ENCODE data around the gene SBK2.

The SBK2 gene

DNA sequence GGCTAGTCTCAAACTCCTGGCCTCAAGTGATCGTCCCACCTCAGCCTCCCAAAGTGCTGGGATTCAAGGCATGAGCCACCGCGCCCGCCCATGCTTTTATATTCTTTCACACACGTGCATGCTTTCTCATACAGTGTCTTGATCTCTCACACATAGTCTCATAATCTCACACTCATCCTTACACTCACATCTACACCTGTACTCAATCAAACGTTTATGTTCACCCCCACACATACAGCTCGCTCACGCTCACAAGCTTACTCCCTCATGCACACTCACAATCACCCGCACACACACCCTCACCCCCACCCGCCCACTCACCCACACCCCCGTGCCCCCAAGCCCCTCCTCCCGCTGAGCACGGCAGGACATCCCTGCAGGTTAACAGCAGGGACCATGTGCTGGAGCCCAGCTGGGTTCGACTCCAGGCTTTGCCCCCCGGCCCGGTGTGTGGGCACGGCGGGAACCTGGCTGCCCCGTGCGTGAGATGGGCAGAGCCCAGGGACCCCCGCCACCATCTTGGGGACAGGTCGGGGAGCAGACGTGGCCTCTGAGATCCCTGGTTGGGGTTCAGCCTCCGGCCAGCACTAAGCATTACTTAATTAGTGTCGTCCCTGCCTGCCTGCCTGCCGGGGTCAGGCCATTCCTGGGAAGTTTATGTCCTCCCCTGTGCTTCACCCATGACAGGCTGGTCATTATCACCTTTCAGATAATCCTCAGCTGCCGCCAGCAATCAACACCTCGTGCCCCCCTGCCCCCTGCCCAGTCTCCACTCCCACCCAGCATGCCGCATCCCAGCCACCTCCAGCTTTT is 11.4 kb downstream of the SBK2 start:
- Histone ChIP-seq H3K4me1 (ENCODE audit: control insufficient read depth in 2 of 2, insufficient read depth in 1 of 2, low read depth in 1 of 2, low read length in 2 of 2) (peaks cover 16 to 18% of the 10 kb centered on the region in 2 donors), H3K14ac (ENCODE audit: low read length) (no peak overlapping the region), H3K36me3 (replicated peaks in 1 of 2; ENCODE audit: control insufficient read depth in 2 of 2, insufficient read depth in 2 of 2, low read length in 2 of 2) (peaks cover 0 to 4% of the 10 kb centered on the region in 2 donors), H4K8ac (ENCODE audit: low read depth, low read length) (no peak overlapping the region), H3K18ac (ENCODE audit: low read length) (peak overlapping the region; percentile 92), H3K9me3 (replicated peaks in 1 of 2; ENCODE audit: control insufficient read depth in 2 of 2, insufficient read depth in 1 of 2, low read depth in 1 of 2, low read length in 2 of 2) (peaks cover 0 to 17% of the 10 kb centered on the region in 2 donors), H2BK5ac (ENCODE audit: low read length) (peak overlapping the region; percentile 78), H2BK12ac (ENCODE audit: low read length) (peak overlapping the region; percentile 86), H2BK120ac (ENCODE audit: low read depth, low read length) (no peak overlapping the region), H3K4ac (ENCODE audit: low read length) (no peak overlapping the region), H3K4me2 (ENCODE audit: insufficient read depth, low read length, poor library complexity, severe bottlenecking) (no peak overlapping the region), H2BK15ac (ENCODE audit: low read length) (peak overlapping the region; percentile 91), H2AFZ (ENCODE audit: low read length) (peak overlapping the region; percentile 51), H2AK5ac (ENCODE audit: low read depth, low read length) (peak overlapping the region; percentile 56), H3K27ac (replicated peaks; ENCODE audit: low read length) (no peak overlapping the region), H3K4me3 (ENCODE audit: low read length in 2 of 2) (no peak overlapping the region), H3K27me3 (ENCODE audit: control insufficient read depth in 3 of 3, insufficient read depth in 3 of 3, low read depth in 1 of 3, low read length in 3 of 3) (no peaks in the 10 kb centered on the region), H4K91ac (ENCODE audit: low read depth, low read length, poor library complexity) (no peak overlapping the region), H3K9ac (ENCODE audit: low read depth, low read length, poor library complexity) (peak overlapping the region; percentile 80), H3K79me1 (ENCODE audit: low read depth, low read length) (no peaks in the 10 kb centered on the region), H3K23ac (ENCODE audit: low read depth, low read length, poor library complexity) (peak overlapping the region; percentile 85)
- 100% methylated on average over 5 of the region's 29 CpGs; no CpG with 5 or more reads in 1 of the 2 donors for WGBS, 2 donors (ENCODE audit: extremely low coverage in 2 of 2, insufficient read length in 2 of 2, insufficient replicate concordance in 1 of 2)
- no peak for DNase-seq (ENCODE audit: low spot score)

DNA sequence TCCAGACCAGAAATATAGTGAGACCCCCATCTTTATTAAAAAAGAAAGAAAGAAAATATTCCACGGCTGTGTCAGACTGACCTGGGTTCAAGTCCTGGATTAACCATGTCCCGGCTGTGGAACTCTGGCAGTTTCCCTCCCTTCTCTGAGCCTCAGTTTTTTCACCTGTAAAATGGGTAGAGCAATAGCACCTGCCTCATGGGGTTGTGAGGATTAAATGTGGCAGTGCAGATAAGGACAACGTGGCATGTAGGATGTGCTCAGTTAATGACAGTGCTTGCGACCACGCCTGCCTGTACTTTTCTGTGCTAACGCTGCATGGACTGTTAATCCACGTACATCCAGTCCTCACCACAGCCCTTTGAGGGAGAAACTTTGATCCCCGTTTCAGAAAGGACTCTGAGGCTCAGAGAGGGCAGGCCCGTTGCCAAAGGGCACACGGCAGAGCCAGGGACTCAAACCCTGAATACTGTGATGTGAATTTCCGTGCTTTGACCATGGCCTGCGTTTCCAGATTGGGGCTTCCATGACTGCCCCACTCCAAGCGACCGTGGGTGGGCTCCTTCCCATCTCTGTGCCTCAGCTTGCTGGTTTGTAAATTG is 16.1 kb downstream of the SBK2 start:
- Histone ChIP-seq H4K91ac (ENCODE audit: low read depth, low read length, poor library complexity) (no peak overlapping the region), H3K27me3 (ENCODE audit: control insufficient read depth in 3 of 3, insufficient read depth in 3 of 3, low read depth in 1 of 3, low read length in 3 of 3) (no peaks in the 10 kb centered on the region), H3K14ac (ENCODE audit: low read length) (no peak overlapping the region)

DNA sequence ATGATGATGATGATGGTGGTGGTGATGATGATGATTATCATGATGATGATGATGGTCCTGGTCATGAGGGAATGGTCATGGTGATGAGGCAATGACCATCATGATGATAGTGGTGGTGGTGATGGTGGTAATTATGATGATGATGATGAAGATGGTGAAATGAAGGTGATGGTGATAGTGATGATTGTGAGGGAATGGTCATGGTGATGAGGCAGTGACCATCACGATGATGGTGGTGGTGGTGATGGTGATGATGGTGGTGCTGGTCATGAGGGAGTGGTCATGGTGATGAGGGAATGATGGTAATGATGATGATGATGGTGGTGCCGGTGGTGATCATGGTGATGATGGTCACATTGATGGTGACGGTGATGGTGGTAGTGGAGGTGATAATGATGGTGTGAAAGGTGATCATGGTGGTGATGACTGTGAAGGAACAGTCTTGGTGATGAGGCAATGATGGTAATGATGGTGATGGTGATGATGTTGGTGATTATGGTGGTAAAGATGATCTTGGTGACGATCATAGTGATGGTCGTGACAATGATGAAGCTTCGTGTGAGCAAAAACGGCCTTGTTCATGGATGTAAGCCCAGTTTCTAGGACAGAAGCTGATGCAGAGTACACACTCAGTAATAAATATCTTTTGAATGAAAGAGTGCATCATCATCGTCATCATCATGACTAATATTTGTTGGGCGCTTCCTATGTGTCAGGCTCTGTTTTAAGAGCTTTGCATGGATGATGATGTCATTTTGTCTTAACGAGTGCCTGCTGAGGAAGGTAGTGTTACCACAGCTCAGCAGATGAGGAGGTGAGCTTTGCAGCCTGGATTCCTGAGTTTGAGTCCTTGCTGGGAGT is 17.3 kb downstream of the SBK2 start:
- no peaks in the 10 kb centered on the region for H3K27me3 ChIP-seq (ENCODE audit: control insufficient read depth in 3 of 3, insufficient read depth in 3 of 3, low read depth in 1 of 3, low read length in 3 of 3)
- H3K9ac ChIP-seq (ENCODE audit: low read depth, low read length, poor library complexity), result no peak overlapping the region
- no peak overlapping the region for H2BK12ac ChIP-seq (ENCODE audit: low read length)
- H3K14ac ChIP-seq (ENCODE audit: low read length), result no peak overlapping the region
- no peak overlapping the region for H3K4me2 ChIP-seq (ENCODE audit: insufficient read depth, low read length, poor library complexity, severe bottlenecking)
- H2AFZ ChIP-seq (ENCODE audit: low read length), result no peak overlapping the region
- no peaks in the 10 kb centered on the region for H3K36me3 ChIP-seq (replicated peaks in 1 of 2; ENCODE audit: control insufficient read depth in 2 of 2, insufficient read depth in 2 of 2, low read length in 2 of 2)
- WGBS, 2 donors (ENCODE audit: extremely low coverage in 2 of 2, insufficient read length in 2 of 2, insufficient replicate concordance in 1 of 2), result 100% methylated on average over 1 of the region's 10 CpGs; no CpG with 5 or more reads in 1 of the 2 donors
- DNase-seq (ENCODE audit: low spot score), result no peak
- no peak overlapping the region for H2BK5ac ChIP-seq (ENCODE audit: low read length)
- H4K91ac ChIP-seq (ENCODE audit: low read depth, low read length, poor library complexity), result no peak overlapping the region
- no peak overlapping the region for H3K27ac ChIP-seq (replicated peaks; ENCODE audit: low read length)
- H3K4ac ChIP-seq (ENCODE audit: low read length), result no peak overlapping the region
- no peak overlapping the region for H3K18ac ChIP-seq (ENCODE audit: low read length)
- no peak overlapping the region for H4K8ac ChIP-seq (ENCODE audit: low read depth, low read length)
- no peak overlapping the region for H2BK120ac ChIP-seq (ENCODE audit: low read depth, low read length)
- no peak overlapping the region for H2AK5ac ChIP-seq (ENCODE audit: low read depth, low read length)
- H3K79me1 ChIP-seq (ENCODE audit: low read depth, low read length), result no peaks in the 10 kb centered on the region
- H3K4me3 ChIP-seq (ENCODE audit: low read length in 2 of 2), result no peak overlapping the region
- no peak overlapping the region for H3K23ac ChIP-seq (ENCODE audit: low read depth, low read length, poor library complexity)
- no peak overlapping the region for H2BK15ac ChIP-seq (ENCODE audit: low read length)
- H3K4me1 ChIP-seq (ENCODE audit: control insufficient read depth in 2 of 2, insufficient read depth in 1 of 2, low read depth in 1 of 2, low read length in 2 of 2), result peaks cover 2 to 5% of the 10 kb centered on the region in 2 donors
- peaks cover 0 to 5% of the 10 kb centered on the region in 2 donors for H3K9me3 ChIP-seq (replicated peaks in 1 of 2; ENCODE audit: control insufficient read depth in 2 of 2, insufficient read depth in 1 of 2, low read depth in 1 of 2, low read length in 2 of 2)

More for the DNA sequence above, 16.1 kb downstream of the SBK2 start:
- Histone ChIP-seq H4K8ac (ENCODE audit: low read depth, low read length) (no peak overlapping the region), H2AFZ (ENCODE audit: low read length) (no peak overlapping the region), H2BK120ac (ENCODE audit: low read depth, low read length) (no peak overlapping the region), H3K18ac (ENCODE audit: low read length) (peak overlapping the region; percentile 76), H2AK5ac (ENCODE audit: low read depth, low read length) (peak overlapping the region; percentile 81), H3K9me3 (replicated peaks in 1 of 2; ENCODE audit: control insufficient read depth in 2 of 2, insufficient read depth in 1 of 2, low read depth in 1 of 2, low read length in 2 of 2) (peaks cover 0 to 5% of the 10 kb centered on the region in 2 donors), H2BK15ac (ENCODE audit: low read length) (peak overlapping the region; percentile 8), H3K36me3 (replicated peaks in 1 of 2; ENCODE audit: control insufficient read depth in 2 of 2, insufficient read depth in 2 of 2, low read length in 2 of 2) (no peaks in the 10 kb centered on the region), H3K23ac (ENCODE audit: low read depth, low read length, poor library complexity) (no peak overlapping the region), H3K4me1 (ENCODE audit: control insufficient read depth in 2 of 2, insufficient read depth in 1 of 2, low read depth in 1 of 2, low read length in 2 of 2) (peaks cover 5 to 7% of the 10 kb centered on the region in 2 donors), H3K4me2 (ENCODE audit: insufficient read depth, low read length, poor library complexity, severe bottlenecking) (no peak overlapping the region), H2BK12ac (ENCODE audit: low read length) (no peak overlapping the region), H3K4me3 (ENCODE audit: low read length in 2 of 2) (no peak overlapping the region), H3K9ac (ENCODE audit: low read depth, low read length, poor library complexity) (no peak overlapping the region), H3K27ac (replicated peaks; ENCODE audit: low read length) (no peak overlapping the region), H2BK5ac (ENCODE audit: low read length) (no peak overlapping the region), H3K79me1 (ENCODE audit: low read depth, low read length) (no peaks in the 10 kb centered on the region), H3K4ac (ENCODE audit: low read length) (peak overlapping the region; percentile 84)
- no peak for DNase-seq (ENCODE audit: low spot score)
- no CpG with 5 or more reads among the region's 14 CpGs for WGBS, 2 donors (ENCODE audit: extremely low coverage in 2 of 2, insufficient read length in 2 of 2, insufficient replicate concordance in 1 of 2)
